Loucy (cell line): Measurements from ENCODE around the gene TMEM30B.

Experiments used
- CTCF ChIP-seq: fragments of 200-600 bp; sonication (generic); conservative IDR thresholded peaks from 2 replicates; pipeline ENCODE4 v1.5.1; 2014; ENCODE audit warnings: mild to moderate bottlenecking, antibody characterized with exemption, low read length
- EZH2phosphoT487 ChIP-seq: fragments of 200-600 bp; IDR thresholded peaks from 2 replicates; pipeline ENCODE4 v1.6.1; 2018; ENCODE audit warnings: antibody characterized with exemption, mild to moderate bottlenecking, moderate library complexity, borderline replicate concordance

DNA sequence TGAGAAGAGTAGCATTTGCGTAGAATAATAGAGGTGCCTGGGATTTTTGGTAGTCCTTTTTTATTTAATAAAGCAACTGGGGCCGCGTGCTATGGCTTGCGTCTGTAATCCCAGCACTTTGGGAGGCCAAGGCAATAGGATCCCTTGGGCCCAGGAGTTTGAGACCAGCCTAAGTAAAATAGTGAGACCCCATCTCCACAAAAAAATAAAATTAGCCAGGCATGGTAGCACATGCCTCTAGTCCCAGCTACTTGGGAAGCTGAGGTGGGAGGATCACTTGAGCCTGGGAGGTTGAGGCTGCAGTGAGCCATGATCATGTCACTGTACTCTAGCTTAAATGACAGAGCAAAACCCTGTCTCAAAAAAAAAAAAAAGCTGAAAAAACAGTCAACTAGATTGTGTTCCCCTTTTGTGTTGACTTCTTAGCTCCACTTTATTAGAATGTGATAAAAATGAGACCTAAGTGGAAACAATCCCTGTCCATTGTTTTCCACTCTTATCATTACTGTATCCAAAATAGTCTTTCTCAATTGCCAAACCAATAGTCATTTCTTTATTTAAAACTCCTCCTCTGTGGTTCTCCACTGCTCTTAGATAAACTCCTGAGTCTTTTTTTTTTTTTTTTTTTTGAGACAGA is 47.6 kb upstream of the TMEM30B start:
- TF ChIP-seq CTCF (no peak), EZH2phosphoT487 (no peak)
